T follicular helper cell (primary cell): ENCODE data around the gene SRSF7.
A peak's percentile ranks its signal among the peaks of the same experiment; 100 is the strongest.
"Not testable (repeated sequence)": the region's sequence is repeated elsewhere in the genome, so short reads cannot be mapped to it uniquely, and the experiment has no call there.

Experiments used
- DNase-seq: peaks from one replicate; pipeline ENCODE4 v3.0.0-alpha.2; 2020; ENCODE audit warnings: low read depth

The SRSF7 gene

GRCh38 chr2:38731684-38732221 lies 19.4 kb downstream of the SRSF7 start:
- DNase-seq: no peak

GRCh38 chr2:38731090-38731489 lies 20.1 kb downstream of the SRSF7 start:
- no peak for DNase-seq

DNA sequence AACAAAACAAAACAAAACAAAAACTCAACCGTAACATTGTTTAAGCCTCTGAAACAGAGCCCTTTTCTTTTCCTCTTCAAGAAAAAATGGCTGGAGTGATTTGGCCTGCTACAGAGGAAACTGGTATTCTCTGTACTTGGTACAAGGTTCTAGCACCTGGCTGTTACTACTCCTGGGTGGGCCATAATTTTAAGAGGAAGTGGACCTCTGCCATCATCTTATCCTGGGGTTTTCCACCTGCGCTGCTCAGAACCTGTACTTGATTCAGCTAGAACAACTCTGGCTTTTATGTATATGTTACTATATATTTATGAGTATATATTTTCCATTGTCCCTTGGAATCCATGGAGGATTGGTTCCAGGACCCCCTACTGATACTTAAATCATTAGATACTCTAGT lies 22.5 kb downstream of the SRSF7 start:
- no peak for DNase-seq

- DNase-seq: no peak
Observed at GRCh38 chr2:38727661-38728060, 23.5 kb downstream of the SRSF7 start.

DNA sequence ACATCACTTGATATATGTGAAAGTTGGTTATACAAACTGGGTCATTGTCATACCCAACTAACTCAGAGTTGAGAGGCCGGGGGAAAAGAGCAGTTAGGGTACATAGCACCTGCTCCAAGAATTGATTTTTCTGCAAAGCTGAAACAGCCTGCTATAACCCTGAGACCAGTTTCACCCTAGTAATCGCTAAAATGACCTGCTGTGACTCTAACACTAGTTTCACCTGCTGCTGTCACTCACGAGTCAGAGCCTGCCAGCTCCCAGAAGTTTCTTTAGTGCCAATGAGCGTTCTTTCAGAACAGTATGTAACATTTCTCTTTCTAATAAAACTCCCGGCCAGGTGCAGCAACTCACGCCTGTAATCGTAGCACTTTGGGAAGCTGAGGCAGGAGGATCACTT lies 28.0 kb downstream of the SRSF7 start:
- no peak for DNase-seq

DNA sequence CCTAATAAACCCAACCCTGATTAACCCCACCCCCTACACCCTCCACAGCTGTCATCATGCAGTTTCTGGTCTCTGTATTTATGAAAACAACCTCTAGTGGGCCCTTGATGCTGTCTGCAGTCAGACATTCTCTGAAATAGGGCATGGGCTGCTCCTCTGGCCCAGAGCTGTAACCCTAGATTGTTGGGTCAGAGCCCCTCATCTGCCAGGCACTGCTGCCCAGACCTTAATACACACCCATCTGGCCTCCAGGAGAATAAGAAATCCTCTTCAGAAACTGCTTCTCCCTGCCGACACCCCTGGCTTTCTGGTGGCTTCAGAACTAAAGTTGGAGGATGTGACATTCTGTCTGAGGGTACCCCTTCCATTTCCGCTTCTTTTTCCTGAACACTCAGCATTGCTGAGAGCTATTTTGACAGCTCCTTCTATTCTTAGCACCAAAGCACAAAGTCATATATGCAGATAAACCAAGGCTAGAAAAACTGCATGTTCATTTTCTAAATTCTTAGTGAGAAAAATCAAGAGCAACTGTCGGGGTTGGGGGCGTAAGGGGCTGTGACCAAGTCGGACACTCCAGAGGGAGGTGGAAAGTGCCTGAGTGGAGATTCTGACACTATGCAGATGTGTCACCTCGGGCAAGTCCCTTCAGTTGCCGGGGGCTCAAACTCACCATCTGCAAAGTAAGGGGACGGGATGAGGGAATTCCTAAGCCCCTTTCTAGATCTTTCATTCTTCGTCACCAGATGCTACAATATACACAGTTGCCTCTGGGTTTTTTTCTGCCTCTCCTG lies 28.7 kb downstream of the SRSF7 start:
- DNase-seq: no peak

GRCh38 chr2:38720613-38721241 lies 30.4 kb downstream of the SRSF7 start:
- DNase-seq: no peak

DNA sequence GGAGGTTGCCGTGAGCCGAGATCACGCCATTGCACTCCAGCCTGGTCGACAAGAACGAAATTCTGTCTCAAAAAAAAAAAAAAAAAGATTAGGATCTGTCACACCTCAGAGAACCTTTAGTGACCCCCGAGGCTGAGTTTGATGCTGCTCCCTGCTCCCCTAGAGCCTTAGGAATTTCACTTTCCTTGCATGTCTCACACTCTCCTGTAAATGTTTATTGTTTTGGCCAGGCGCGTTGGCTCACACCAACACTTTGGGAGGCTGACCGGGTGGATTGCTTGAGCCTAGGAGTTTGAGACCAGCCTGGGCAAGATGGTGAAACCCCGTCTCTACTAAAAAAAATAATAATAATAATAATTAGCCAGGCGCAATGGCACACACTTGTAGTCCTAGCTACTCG lies 31.5 kb downstream of the SRSF7 start:
- DNase-seq: no peak

DNA sequence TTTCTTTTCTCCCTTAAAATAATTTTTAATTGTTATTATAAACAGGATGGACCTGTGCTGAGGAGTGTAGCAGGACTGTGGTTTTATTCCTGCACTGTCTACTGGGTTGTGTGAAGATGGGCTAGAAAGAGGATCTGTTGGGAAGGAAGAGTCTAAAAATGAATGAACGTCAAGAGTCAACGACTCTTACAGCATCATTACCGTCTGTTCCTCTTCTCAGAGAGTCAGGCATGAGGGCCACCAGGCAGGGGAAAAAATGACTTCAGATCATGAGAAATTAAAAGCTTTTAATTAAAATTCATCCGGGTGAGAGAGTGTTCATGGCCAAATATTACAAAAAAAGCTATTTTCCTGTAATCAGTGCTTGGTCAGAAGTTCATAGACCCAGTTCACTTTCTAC lies 32.6 kb downstream of the SRSF7 start:
- no peak for DNase-seq

DNA sequence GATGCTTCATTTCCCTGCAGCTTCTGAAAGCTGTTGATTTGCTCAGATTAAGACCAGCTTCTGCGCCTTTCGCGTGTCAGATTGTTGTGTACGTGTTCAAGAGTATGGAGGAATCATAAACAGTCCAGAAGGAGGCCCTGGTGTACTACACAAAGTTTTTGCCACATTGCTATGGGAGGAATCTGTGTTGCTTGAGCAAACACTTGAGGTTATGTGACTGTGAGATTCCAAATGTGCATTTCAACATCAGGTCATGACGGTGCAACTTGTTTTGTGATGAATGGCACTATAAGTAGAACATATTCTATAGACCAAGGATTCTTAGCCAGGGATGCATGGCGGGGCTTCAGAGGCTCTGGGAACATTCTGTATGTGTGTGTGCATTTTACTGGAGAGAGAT lies 35.0 kb downstream of the SRSF7 start:
- DNase-seq: no peak

- DNase-seq: not testable (repeated sequence)
Observed at GRCh38 chr2:38714941-38715340, 36.2 kb downstream of the SRSF7 start.

- no peak for DNase-seq
Observed at GRCh38 chr2:38713338-38713737, 37.8 kb downstream of the SRSF7 start.

- DNase-seq: no peak
Observed at GRCh38 chr2:38712871-38713270, 38.3 kb downstream of the SRSF7 start.

- no peak for DNase-seq
Observed at GRCh38 chr2:38712413-38712812, 38.7 kb downstream of the SRSF7 start.

DNA sequence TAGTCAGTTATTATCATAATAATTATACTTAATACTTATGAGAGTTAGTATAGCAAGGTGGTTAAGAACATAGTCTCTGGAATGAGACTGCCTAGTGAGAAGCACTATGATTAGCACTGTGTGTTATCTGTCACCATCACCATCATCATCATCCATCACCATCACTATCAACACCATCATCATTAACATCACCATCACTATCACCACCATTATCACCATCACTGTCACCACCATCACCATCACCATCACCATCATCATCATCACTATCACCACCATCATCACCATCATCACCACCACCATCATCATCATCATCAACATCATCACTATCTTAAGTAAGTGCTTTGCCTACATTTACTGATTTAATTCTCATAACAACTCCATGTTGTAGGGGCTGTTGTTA lies 39.6 kb downstream of the SRSF7 start:
- DNase-seq: no peak

GRCh38 chr2:38709567-38710194 lies 41.5 kb downstream of the SRSF7 start:
- DNase-seq: peak; percentile 51

DNA sequence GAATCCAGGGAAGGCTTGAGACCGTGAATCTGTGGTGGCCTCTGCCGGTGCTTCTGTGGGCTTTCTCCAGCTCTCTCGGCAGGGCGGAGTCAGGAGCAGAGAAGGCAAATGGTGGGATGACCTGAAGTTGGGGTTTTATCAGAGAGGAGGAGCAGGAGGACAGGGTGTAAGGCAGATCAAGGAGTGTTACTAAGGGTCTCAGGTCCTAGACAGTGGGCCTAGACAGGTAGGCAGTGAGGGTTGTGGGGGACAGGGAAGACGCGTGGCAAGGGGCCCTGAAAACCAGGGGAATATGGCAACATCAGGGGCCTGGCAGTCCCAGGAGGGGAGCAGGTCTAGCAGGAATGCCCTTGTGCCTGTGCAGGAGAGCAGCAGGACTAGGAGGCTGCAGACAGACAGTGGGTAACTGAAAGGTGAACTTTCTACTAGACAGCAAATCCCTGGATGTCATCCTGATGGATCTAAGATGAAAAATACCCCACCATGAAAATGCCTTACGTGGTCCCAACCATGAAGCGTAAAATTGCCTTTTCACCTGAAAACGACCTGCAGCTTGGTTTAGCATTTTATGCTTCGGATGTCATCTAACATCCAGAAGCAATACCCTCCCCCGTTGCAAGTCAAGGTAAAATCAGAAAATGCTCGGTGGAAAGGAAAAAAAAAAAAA lies 42.1 kb downstream of the SRSF7 start:
- no peak for DNase-seq

DNA sequence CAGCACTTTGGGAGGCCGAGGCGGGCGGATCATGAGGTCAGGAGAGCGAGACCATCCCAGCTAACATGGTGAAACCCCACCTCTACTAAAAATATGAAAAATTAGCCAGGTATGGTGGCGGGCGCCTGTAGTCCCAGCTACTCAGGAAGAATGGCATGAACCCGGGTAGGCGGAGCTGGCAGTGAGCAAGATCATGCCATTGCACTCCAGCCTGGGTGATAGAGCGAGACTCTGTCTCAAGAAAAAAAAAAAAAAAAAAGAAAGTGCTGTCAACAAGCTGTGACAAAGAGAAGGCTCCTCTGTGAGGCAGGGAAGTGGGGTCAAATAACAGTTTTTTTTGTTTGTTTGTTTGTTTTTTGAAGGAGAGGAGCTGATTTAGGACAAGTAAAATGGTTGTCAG lies 42.7 kb downstream of the SRSF7 start:
- peak; percentile 14 for DNase-seq

DNA sequence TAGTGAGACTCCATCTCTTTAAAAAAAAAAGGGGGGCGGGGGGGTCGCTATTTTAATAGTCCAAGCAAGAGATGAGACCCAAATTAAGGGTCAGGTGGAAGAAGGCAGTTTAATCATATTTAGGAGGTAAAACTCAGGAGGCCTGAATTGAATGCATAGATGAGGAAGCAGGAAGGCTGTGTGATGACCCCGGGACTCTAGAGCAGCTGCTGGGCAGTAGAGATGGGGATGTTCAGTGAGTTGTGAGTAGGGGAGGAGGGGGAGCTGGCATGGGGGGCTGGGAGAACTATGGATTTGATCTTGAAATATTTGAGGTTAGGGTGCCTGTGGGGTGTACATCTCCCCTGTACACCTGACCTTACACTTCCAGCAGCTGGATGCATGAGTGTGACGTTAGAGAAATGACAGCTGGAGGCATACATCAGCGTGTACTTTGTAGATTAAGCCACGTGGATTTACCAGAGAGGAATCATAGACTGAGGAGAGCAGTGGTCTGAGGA lies 44.3 kb downstream of the SRSF7 start:
- DNase-seq: no peak

DNA sequence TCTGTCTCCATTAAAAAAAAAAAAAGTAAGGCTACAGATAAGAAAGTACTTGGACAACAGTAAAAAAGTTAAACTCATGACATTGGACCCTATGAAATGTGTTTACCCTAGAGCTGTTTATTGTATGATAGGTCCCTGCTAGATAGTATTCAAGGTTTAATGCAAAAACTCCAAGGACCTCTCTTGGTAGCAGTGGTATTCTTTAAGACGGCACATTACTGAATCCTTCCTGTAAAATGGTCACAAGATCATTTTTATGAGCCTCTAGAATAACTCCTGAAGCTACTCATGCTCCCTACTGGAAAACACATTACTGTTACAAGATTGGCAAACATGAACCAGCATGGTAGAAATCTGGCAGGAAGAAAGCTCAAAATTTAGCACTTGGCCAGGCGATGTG lies 46.5 kb downstream of the SRSF7 start:
- no peak for DNase-seq

DNA sequence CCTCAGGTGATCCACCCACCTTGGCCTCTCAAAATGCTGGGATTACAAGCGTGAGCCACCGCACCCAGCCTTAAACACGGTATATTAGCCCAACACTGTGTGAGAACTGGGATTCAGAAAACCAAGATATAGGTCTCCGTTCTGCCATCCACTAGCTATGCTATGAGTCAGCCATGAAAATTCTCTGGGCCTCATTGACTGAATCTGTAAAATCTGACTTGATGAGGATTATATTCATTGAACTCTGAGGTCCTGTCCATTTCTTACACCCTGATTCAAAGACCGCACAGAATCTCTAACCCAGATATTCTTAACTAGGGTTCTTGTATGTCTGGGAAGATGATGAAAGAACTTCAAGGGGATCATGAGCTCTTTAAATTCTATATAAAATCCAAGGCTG lies 47.8 kb downstream of the SRSF7 start:
- DNase-seq: not testable (repeated sequence)

DNA sequence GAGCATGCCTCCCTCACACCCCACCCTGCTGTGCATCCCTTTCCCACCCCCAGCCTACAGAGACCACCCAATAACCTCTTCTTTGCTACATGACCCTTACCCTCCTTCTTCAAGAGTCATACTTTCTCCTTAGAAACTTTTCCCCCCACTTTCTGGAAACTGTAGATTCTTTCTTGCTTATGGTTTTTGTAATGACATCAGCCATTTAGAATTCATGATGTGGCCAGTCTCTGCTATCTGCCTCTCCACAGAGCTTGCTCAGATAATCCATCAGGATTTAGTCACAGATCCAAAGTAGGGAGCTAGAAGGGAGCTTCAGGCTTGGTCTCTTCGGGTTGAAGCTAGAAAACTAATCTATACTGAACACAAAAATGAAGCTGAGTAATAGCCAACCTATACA lies 48.7 kb downstream of the SRSF7 start:
- no peak for DNase-seq
